H1 (cell line): Measurements from ENCODE around the gene DPM3.

ENCODE experiments used
- CBX8 ChIP-seq: fragments of 300-800, 300-1000 bp; sonication (generic); IDR thresholded peaks from 2 replicates; pipeline ENCODE4 v1.7.1; 2016; ENCODE audit warnings: low read depth, low read length, borderline replicate concordance
- CHD1 ChIP-seq: IDR thresholded peaks from 2 replicates; pipeline ENCODE4 v1.6.1; 2012; ENCODE audit warnings: low read depth, low read length, improper control_type of control experiment
- EGR1 ChIP-seq: IDR thresholded peaks from 2 replicates; pipeline ENCODE4 v1.6.1; 2011; ENCODE audit warnings: low read depth, low read length, borderline replicate concordance
- EP300 ChIP-seq, 2 experiments: IDR thresholded peaks; 1 replicate in 1 of 2; 2 replicates in 1 of 2; pipeline ENCODE4 v1.6.1; 2011 to 2012; ENCODE audit warnings: low read depth in 2 of 2, low read length in 2 of 2, mild to moderate bottlenecking in 2 of 2, borderline replicate concordance in 1 of 2, inconsistent platforms in 1 of 2, moderate library complexity in 1 of 2
- PHF8 ChIP-seq: fragments of 200-600 bp; sonication (generic); conservative IDR thresholded peaks from 2 replicates; pipeline ENCODE4 v1.7.1; 2012; ENCODE audit warnings: low read depth, mild to moderate bottlenecking, inconsistent platforms, low read length, moderate library complexity
- POLR2A ChIP-seq, 2 experiments: IDR thresholded peaks; 1 replicate in 1 of 2; 2 replicates in 1 of 2; pipeline ENCODE4 v1.6.1; 2011; ENCODE audit warnings: low read depth in 2 of 2, low read length in 2 of 2, mild to moderate bottlenecking in 2 of 2; ENCODE audit errors: control extremely low read depth in 1 of 2
- POLR2AphosphoS5 ChIP-seq: IDR thresholded peaks from 2 replicates; pipeline ENCODE4 v1.6.1; 2011; ENCODE audit warnings: low read depth, low read length
- RAD21 ChIP-seq, 2 experiments: IDR thresholded peaks in 1 of 2; conservative IDR thresholded peaks in 1 of 2; 2 replicates each; pipeline ENCODE4 v1.6.1; 2011; ENCODE audit warnings: low read depth in 2 of 2, low read length in 2 of 2, improper control_type of control experiment in 1 of 2, inconsistent platforms in 1 of 2, mild to moderate bottlenecking in 1 of 2, moderate library complexity in 1 of 2
- RXRA ChIP-seq: IDR thresholded peaks from 2 replicates; pipeline ENCODE4 v1.6.1; 2011; ENCODE audit warnings: low read depth, mild to moderate bottlenecking, low read length, moderate library complexity; ENCODE audit not compliant: insufficient read depth
- TAF1 ChIP-seq: IDR thresholded peaks from 2 replicates; pipeline ENCODE4 v1.6.1; 2011; ENCODE audit warnings: mild to moderate bottlenecking, low read depth, low read length
- TAF7 ChIP-seq: optimal IDR thresholded peaks from 2 replicates; pipeline ENCODE3; 2011; ENCODE audit warnings: low read depth, mild to moderate bottlenecking, inconsistent platforms, low read length, moderate library complexity, borderline replicate concordance
- TBP ChIP-seq: IDR thresholded peaks from 2 replicates; pipeline ENCODE4 v1.6.1; 2011; ENCODE audit warnings: low read depth, low read length, improper control_type of control experiment
- TF ChIP-seq, protein P1 (sequence below), 3 experiments: IDR thresholded peaks; 1 replicate in 2 of 3; 2 replicates in 1 of 3; pipeline versions ENCODE4 v1.5.1 to v1.6.1; 2011; ENCODE audit warnings: low read length in 3 of 3, mild to moderate bottlenecking in 3 of 3, inconsistent platforms in 2 of 3, low read depth in 1 of 3, moderate library complexity in 1 of 3; ENCODE audit not compliant: insufficient read depth in 1 of 3; ENCODE audit errors: control extremely low read depth in 1 of 3

GRCh38 chr1:155166051-155166470, 25.7 kb upstream of the DPM3 start:
- no peak for TF ChIP-seq RAD21 (IDR thresholded peaks at IDR 0.05 in 1 of 2, conservative IDR thresholded peaks at IDR 0.05 in 1 of 2; ENCODE audit: low read depth in 2 of 2, low read length in 2 of 2)
- TF ChIP-seq CHD1, result no peak
- TF ChIP-seq RXRA, result no peak
- TF ChIP-seq TBP, result no peak
- TF ChIP-seq POLR2A (IDR thresholded peaks at IDR 0.05; ENCODE audit: control extremely low read depth in 1 of 2, low read depth in 2 of 2, low read length in 2 of 2), result 0 out of 3 replicates have a peak, but pooled peaks of 1 of the 2 experiments have one; percentile 29
- TF ChIP-seq POLR2AphosphoS5, result no peak
- TF ChIP-seq EP300 (IDR thresholded peaks at IDR 0.05; ENCODE audit: borderline replicate concordance in 1 of 2, low read depth in 2 of 2, low read length in 2 of 2), result no peak
- TF ChIP-seq PHF8, result no peak
- TF ChIP-seq, protein P1, sequence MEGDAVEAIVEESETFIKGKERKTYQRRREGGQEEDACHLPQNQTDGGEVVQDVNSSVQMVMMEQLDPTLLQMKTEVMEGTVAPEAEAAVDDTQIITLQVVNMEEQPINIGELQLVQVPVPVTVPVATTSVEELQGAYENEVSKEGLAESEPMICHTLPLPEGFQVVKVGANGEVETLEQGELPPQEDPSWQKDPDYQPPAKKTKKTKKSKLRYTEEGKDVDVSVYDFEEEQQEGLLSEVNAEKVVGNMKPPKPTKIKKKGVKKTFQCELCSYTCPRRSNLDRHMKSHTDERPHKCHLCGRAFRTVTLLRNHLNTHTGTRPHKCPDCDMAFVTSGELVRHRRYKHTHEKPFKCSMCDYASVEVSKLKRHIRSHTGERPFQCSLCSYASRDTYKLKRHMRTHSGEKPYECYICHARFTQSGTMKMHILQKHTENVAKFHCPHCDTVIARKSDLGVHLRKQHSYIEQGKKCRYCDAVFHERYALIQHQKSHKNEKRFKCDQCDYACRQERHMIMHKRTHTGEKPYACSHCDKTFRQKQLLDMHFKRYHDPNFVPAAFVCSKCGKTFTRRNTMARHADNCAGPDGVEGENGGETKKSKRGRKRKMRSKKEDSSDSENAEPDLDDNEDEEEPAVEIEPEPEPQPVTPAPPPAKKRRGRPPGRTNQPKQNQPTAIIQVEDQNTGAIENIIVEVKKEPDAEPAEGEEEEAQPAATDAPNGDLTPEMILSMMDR (IDR thresholded peaks at IDR 0.05; ENCODE audit: control extremely low read depth in 1 of 3, insufficient read depth in 1 of 3, low read depth in 1 of 3, low read length in 3 of 3), result no peak
- TF ChIP-seq CBX8, result no peak
- no peak for TF ChIP-seq TAF1
- TF ChIP-seq TAF7, result no peak
- no peak for TF ChIP-seq EGR1
